HEK293 (cell line): ENCODE measurements around the gene UBAC2.

ENCODE experiments used
- CTCF ChIA-PET: fragments of 350-600 bp; formaldehyde crosslinking; extraction: SDS; loops from one replicate; lab custom pipeline; 2021; ENCODE audit warnings: antibody characterized with exemption; lab: Yijun Ruan, JAX
- POLR2A ChIA-PET: fragments of 300-600 bp; formaldehyde crosslinking; extraction: SDS; loops from one replicate; lab custom pipeline; 2020; ENCODE audit warnings: antibody characterized with exemption, inconsistent platforms; lab: Yijun Ruan, JAX
- H3K27ac ChIP-seq: fragments of 200-500 bp; sonication (Bioruptor generic); 2 replicates; pipeline ENCODE4 v1.5.1; 2014; ENCODE audit warnings: low read depth, low read length, control low read depth, inconsistent platforms; ENCODE audit errors: extremely low read depth
- H3K36me3 ChIP-seq, 2 experiments: fragments of 200-500 bp in 1 of 2; sonication (Bioruptor generic) in 1 of 2; 1 replicate in 1 of 2; 2 replicates in 1 of 2; pipeline ENCODE4 v1.5.1; 2014 to 2017; ENCODE audit warnings: inconsistent platforms in 2 of 2, low read length in 2 of 2; ENCODE audit not compliant: control insufficient read depth in 2 of 2, insufficient read depth in 1 of 2
- H3K4me1 ChIP-seq: fragments of 200-500 bp; sonication (Bioruptor generic); 2 replicates; pipeline ENCODE4 v1.5.1; 2014; ENCODE audit warnings: mild to moderate bottlenecking, low read length, inconsistent platforms; ENCODE audit not compliant: control insufficient read depth, insufficient read depth
- H3K4me3 ChIP-seq: 2 replicates; pipeline ENCODE4 v1.5.1; 2011; ENCODE audit warnings: low read depth, mild to moderate bottlenecking, control low read depth, low read length, moderate library complexity
- H3K9me3 ChIP-seq: fragments of 200-500 bp; sonication (Bioruptor generic); 2 replicates; pipeline ENCODE4 v1.5.1; 2014; ENCODE audit warnings: low read depth, low read length, inconsistent platforms; ENCODE audit not compliant: control insufficient read depth, insufficient read depth
- GLI4 ChIP-seq: fragments of 450-650 bp; formaldehyde crosslinking; IDR thresholded peaks from 2 replicates; pipeline ENCODE4 v1.5.1; 2016; ENCODE audit warnings: missing biosample characterization, missing genetic modification characterization
- TRIM28 ChIP-seq: IDR thresholded peaks from 2 replicates; pipeline ENCODE4 v1.6.1; 2011; ENCODE audit warnings: low read length, control low read depth, borderline replicate concordance
- WT1 ChIP-seq: fragments of 450-650 bp; formaldehyde crosslinking; IDR thresholded peaks from 2 replicates; pipeline ENCODE4 v1.5.1; 2016; ENCODE audit warnings: missing biosample characterization, missing genetic modification characterization
- ZBTB20 ChIP-seq: fragments of 450-650 bp; formaldehyde crosslinking; IDR thresholded peaks from 2 replicates; pipeline ENCODE4 v1.5.1; 2016; ENCODE audit warnings: missing biosample characterization, missing genetic modification characterization
- ZBTB7A ChIP-seq: fragments of 450-650 bp; formaldehyde crosslinking; IDR thresholded peaks from 2 replicates; pipeline ENCODE4 v1.5.1; 2016; ENCODE audit warnings: low read depth, missing biosample characterization, missing genetic modification characterization
- ZBTB8A ChIP-seq: fragments of 450-650 bp; formaldehyde crosslinking; IDR thresholded peaks from 2 replicates; pipeline ENCODE4 v1.5.1; 2016; ENCODE audit warnings: missing biosample characterization, missing genetic modification characterization
- ZNF133 ChIP-seq: fragments of 450-650 bp; formaldehyde crosslinking; IDR thresholded peaks from 2 replicates; pipeline ENCODE4 v1.5.1; 2016; ENCODE audit warnings: missing biosample characterization, missing genetic modification characterization
- ZNF16 ChIP-seq: fragments of 450-650 bp; formaldehyde crosslinking; IDR thresholded peaks from 2 replicates; pipeline ENCODE4 v1.5.1; 2016; ENCODE audit warnings: low read depth, missing biosample characterization, missing genetic modification characterization
- ZNF23 ChIP-seq: fragments of 450-650 bp; formaldehyde crosslinking; IDR thresholded peaks from 2 replicates; pipeline ENCODE4 v1.5.1; 2016; ENCODE audit warnings: missing biosample characterization, missing genetic modification characterization, borderline replicate concordance
- ZNF426 ChIP-seq: fragments of 450-650 bp; formaldehyde crosslinking; IDR thresholded peaks from 2 replicates; pipeline ENCODE4 v1.5.1; 2017; ENCODE audit warnings: missing biosample characterization, missing genetic modification characterization, mild to moderate bottlenecking, inconsistent platforms, moderate library complexity
- ZNF596 ChIP-seq: fragments of 450-650 bp; IDR thresholded peaks from 2 replicates; pipeline ENCODE4 v1.5.0; 2018; ENCODE audit warnings: missing biosample characterization, mild to moderate bottlenecking, missing genetic modification characterization, moderate library complexity
- ZNF747 ChIP-seq: fragments of 450-650 bp; formaldehyde crosslinking; IDR thresholded peaks from 2 replicates; pipeline ENCODE4 v1.5.1; 2016; ENCODE audit warnings: missing biosample characterization, missing genetic modification characterization
- ZNF791 ChIP-seq: fragments of 450-650 bp; formaldehyde crosslinking; IDR thresholded peaks from 2 replicates; pipeline ENCODE4 v1.5.1; 2016; ENCODE audit warnings: missing biosample characterization, missing genetic modification characterization
- ZNF837 ChIP-seq: fragments of 450-650 bp; formaldehyde crosslinking; IDR thresholded peaks from 2 replicates; pipeline ENCODE4 v1.5.1; 2016; ENCODE audit warnings: missing biosample characterization, missing genetic modification characterization
- TF ChIP-seq, protein P1 (sequence below): fragments of 450-650 bp; formaldehyde crosslinking; IDR thresholded peaks from 2 replicates; pipeline ENCODE4 v1.5.1; 2016; ENCODE audit warnings: missing biosample characterization, missing genetic modification characterization, low read depth
- TF ChIP-seq, protein P2 (sequence below): fragments of 450-650 bp; formaldehyde crosslinking; optimal IDR thresholded peaks from 2 replicates; pipeline ENCODE3; 2016; ENCODE audit warnings: missing biosample characterization, mild to moderate bottlenecking, missing genetic modification characterization
- TF ChIP-seq, protein P3 (sequence below): fragments of 450-650 bp; formaldehyde crosslinking; IDR thresholded peaks from 2 replicates; pipeline ENCODE4 v1.5.1; 2016; ENCODE audit warnings: missing biosample characterization, missing genetic modification characterization
- TF ChIP-seq, protein P4 (sequence below): fragments of 450-650 bp; formaldehyde crosslinking; IDR thresholded peaks from 2 replicates; pipeline ENCODE4 v1.5.1; 2016; ENCODE audit warnings: missing biosample characterization, missing genetic modification characterization

The UBAC2 gene

DNA sequence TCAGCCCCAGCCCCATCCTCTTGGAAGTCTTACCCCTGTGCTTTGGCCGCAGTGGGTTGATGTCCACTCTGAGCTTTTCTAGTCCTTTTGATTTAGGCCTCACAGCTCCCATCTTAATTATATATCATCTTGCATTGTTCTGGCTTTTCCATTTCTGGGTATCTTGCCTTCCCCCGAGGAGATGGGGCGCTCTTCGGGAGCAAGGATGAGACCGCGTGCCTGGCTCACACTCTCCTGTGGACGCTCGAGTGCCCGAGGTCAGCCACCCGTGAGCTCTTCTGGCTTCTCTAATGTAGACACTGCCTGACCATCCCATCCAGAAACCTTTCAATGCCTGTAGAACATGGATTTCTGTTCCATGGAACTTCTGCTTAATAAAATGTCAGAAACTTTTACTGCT is 160.0 kb downstream of the UBAC2 start:
- TF ChIP-seq WT1 (tag by site-specific recombination) (no peak), GLI4 (tag by site-specific recombination) (no peak), ZNF596 (no peak), ZNF791 (no peak), ZNF133 (tag by site-specific recombination) (no peak), ZNF23 (tag by site-specific recombination) (no peak), TRIM28 (no peak), ZNF837 (tag by site-specific recombination) (no peak)
- TF ChIP-seq, protein P1, sequence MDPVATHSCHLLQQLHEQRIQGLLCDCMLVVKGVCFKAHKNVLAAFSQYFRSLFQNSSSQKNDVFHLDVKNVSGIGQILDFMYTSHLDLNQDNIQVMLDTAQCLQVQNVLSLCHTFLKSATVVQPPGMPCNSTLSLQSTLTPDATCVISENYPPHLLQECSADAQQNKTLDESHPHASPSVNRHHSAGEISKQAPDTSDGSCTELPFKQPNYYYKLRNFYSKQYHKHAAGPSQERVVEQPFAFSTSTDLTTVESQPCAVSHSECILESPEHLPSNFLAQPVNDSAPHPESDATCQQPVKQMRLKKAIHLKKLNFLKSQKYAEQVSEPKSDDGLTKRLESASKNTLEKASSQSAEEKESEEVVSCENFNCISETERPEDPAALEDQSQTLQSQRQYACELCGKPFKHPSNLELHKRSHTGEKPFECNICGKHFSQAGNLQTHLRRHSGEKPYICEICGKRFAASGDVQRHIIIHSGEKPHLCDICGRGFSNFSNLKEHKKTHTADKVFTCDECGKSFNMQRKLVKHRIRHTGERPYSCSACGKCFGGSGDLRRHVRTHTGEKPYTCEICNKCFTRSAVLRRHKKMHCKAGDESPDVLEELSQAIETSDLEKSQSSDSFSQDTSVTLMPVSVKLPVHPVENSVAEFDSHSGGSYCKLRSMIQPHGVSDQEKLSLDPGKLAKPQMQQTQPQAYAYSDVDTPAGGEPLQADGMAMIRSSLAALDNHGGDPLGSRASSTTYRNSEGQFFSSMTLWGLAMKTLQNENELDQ (tag by site-specific recombination): no peak
- TF ChIP-seq, protein P2, sequence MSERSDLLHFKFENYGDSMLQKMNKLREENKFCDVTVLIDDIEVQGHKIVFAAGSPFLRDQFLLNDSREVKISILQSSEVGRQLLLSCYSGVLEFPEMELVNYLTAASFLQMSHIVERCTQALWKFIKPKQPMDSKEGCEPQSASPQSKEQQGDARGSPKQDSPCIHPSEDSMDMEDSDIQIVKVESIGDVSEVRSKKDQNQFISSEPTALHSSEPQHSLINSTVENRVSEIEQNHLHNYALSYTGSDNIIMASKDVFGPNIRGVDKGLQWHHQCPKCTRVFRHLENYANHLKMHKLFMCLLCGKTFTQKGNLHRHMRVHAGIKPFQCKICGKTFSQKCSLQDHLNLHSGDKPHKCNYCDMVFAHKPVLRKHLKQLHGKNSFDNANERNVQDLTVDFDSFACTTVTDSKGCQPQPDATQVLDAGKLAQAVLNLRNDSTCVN: no peak
- TF ChIP-seq, protein P3, sequence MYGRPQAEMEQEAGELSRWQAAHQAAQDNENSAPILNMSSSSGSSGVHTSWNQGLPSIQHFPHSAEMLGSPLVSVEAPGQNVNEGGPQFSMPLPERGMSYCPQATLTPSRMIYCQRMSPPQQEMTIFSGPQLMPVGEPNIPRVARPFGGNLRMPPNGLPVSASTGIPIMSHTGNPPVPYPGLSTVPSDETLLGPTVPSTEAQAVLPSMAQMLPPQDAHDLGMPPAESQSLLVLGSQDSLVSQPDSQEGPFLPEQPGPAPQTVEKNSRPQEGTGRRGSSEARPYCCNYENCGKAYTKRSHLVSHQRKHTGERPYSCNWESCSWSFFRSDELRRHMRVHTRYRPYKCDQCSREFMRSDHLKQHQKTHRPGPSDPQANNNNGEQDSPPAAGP (tag by site-specific recombination): no peak
- H3K36me3 ChIP-seq: peaks cover 0 to 16% of the 10 kb centered on the region in 2 experiments; a peak in 1 of 3 replicates
- ChIA-PET CTCF (interaction anchor here (1.2 kb wide), 1 partner anchor 27 kb away, joined by 3 read pairs; no protein-coding TSS in a partner anchor), POLR2A (no interaction called here)
- no peak overlapping the region for H3K27ac ChIP-seq
- H3K4me3 ChIP-seq: no peak overlapping the region
- H3K9me3 ChIP-seq: no peaks in the 10 kb centered on the region
- no peaks in the 10 kb centered on the region for H3K4me1 ChIP-seq

DNA sequence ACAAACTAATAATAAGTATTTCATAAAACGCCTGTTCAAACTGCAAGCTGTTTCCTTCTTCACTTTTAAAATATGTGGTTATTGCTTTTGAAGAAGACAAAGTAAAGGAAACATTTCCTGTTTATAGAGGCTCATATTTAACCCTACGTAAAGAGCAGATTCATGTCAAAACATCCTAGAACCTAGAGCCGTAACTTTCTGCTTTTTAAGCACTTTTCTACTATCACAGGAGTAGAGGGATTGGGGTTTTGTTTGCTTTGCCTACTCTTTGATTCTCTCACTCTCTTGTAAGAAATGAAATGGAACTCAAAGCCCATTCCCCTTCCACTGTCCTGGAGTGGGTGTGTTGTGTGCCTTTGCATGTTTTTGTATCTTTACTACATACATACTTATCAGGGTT is 160.5 kb downstream of the UBAC2 start:
- H3K4me1 ChIP-seq: no peaks in the 10 kb centered on the region
- H3K9me3 ChIP-seq: no peaks in the 10 kb centered on the region
- TF ChIP-seq ZNF837 (tag by site-specific recombination): no peak
- no peak for TF ChIP-seq ZBTB20 (tag by site-specific recombination)
- no peak for TF ChIP-seq ZNF747
- no peak for TF ChIP-seq ZBTB8A
- TF ChIP-seq ZBTB7A (tag by site-specific recombination): no peak
- TF ChIP-seq ZNF16 (tag by site-specific recombination): no peak
- no peak for TF ChIP-seq ZNF426 (tag by site-specific recombination)
- TF ChIP-seq, protein P4, sequence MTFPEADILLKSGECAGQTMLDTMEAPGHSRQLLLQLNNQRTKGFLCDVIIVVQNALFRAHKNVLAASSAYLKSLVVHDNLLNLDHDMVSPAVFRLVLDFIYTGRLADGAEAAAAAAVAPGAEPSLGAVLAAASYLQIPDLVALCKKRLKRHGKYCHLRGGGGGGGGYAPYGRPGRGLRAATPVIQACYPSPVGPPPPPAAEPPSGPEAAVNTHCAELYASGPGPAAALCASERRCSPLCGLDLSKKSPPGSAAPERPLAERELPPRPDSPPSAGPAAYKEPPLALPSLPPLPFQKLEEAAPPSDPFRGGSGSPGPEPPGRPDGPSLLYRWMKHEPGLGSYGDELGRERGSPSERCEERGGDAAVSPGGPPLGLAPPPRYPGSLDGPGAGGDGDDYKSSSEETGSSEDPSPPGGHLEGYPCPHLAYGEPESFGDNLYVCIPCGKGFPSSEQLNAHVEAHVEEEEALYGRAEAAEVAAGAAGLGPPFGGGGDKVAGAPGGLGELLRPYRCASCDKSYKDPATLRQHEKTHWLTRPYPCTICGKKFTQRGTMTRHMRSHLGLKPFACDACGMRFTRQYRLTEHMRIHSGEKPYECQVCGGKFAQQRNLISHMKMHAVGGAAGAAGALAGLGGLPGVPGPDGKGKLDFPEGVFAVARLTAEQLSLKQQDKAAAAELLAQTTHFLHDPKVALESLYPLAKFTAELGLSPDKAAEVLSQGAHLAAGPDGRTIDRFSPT (tag by site-specific recombination): no peak
- ChIA-PET CTCF (no interaction called here), POLR2A (no interaction called here)
- peaks cover 0 to 16% of the 10 kb centered on the region in 2 experiments; a peak in 1 of 3 replicates for H3K36me3 ChIP-seq
- no peak overlapping the region for H3K4me3 ChIP-seq
- no peak overlapping the region for H3K27ac ChIP-seq
